Right kidney (tissue), 9 donors: ENCODE measurements around the gene ADCYAP1R1.

Source experiments
- DNase-seq: peaks from one replicate; pipeline ENCODE4 v3.0.0-alpha.2; 2016
- long read RNA-seq, 8 donors: transcript quantifications; one replicate each; lab custom pipeline, GENCODE V29; 2026

The ADCYAP1R1 gene
- long read RNA-seq, donor 1, result 0 reads
- long read RNA-seq, donor 2, result 0 reads
- long read RNA-seq, donor 3, result 0 reads
- long read RNA-seq, donor 4, result 0 reads
- long read RNA-seq, donor 5, result 0 reads
- long read RNA-seq, donor 6, result 0 reads
- long read RNA-seq, donor 7, result 0 reads
- long read RNA-seq, donor 8, result 0 reads

DNA sequence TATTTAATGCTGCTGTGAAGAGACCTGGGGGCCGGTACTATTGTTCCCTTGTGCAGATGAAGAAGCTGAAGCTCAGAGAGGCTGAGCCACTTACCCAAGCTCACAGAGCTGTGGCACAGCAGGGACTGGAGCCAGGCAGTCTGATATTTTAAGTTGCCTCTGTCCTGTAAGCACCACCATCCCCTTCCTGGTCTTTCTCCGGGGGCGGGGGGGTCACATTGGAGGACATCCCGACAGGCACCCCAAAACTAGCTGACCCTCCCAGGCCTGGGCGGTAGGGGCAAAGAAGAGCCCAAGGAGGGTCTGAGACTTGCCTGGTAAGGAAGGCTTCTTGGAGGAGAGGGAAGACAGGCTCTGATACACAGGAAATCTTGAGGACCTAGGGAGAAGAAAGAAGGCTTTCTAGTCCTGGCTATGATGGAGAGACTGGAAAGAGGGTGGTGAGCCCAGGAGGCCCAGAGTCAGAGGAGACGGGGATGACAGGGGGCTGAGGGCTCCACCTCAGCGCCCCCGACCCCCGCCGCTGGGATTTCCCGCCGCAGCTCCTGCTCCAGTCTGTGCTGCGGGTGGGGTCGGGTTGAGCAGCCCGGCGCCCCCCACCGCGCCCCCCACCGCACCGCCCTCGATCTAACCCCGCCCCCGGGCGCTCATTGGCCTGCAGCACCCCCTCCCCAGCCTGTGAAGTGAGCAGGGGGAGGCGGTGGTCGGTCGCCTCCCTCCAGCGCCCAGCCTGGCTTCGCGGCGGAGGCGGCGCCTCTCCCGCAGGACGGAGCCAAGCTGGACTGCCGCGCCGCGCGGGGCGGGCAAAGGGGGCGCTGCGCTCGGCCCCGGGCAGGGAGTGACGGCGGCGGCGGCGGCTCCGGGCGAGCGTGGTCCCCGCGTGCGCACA lies at the start of gene ADCYAP1R1:
Gene ADCYAP1R1 (plus strand): TSS at position 711 of the 889 bp plus-strand sequence. CDS start 10,957 bp downstream, outside the sequence.
- peak; percentile 35 for DNase-seq

DNA sequence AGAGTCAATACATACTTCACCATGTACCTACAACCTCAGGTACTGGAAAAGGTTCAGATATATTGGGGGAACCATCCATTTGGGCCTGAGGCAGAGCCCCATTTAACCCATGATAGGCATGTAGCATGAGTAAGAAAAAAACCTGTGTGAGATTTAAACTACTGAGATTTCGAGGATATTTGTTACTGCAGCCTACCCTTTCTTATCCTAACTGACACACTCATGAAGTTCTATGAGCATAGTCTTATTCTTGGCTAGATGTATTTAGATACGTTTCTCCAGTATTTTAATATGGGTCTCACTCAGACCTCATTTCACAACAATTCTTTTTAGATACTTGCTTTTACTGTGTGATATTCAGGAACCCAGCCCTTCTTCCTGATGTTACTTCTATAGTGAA lies 49.0 kb upstream of the ADCYAP1R1 start:
- no peak for DNase-seq

DNA sequence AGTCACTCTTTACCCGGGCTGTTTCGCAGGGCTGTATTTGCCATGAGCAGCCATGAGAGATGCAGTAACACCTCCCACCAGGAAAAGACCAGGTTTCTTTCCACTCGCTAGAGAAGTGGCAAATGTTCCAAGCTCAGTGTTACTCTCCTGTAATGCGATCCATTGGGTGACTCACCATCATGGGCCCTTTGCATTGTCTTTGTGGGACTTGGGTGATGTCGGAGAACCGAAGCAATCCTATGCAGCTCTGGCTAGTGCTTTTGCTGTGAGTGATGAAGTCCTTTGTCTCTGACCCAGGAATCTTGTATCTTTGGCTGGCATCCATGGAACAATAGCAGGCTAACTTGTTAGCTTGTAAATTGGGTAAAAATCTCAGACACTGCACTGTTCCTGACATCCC lies 48.4 kb upstream of the ADCYAP1R1 start:
- DNase-seq, result no peak

DNA sequence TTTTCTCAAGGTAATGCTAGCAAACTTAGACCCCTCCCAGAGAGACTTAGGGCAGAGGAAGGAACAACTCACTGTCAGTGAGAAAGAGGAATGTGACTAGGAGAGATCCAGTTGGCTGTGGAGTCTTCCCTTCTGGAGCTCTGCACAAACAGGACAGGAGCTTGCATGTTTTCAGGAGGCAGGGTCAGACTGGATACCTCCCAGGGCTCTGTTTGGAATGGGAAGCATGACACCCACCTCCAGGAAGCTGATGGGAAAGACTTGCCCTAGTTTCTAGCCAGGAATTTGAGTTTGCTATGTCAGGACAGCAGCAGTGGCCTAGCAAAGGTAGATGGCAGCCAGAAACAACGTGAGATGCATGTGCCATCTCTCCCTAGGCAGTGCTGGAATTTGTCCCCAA lies 47.7 kb upstream of the ADCYAP1R1 start:
- DNase-seq, result no peak

DNA sequence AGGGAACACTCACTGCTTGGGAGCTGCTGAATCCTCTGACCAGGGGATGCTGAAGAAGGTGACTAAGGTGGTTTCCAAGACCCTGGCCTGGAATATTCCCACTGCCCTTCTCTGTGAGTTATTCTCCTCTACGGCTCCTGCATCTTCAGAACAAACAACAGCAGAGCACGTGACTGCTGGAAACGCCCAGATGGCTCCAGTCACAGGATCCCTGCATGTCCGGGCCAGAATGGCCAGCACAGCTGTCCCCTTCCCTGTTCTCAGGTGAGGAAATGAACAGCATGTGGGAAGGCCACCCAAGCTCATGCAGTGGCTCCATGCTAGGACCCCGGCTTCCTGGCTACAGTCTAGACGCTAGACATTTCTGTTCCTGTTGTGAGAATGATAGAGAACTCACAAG lies 45.3 kb upstream of the ADCYAP1R1 start:
- DNase-seq, result no peak

DNA sequence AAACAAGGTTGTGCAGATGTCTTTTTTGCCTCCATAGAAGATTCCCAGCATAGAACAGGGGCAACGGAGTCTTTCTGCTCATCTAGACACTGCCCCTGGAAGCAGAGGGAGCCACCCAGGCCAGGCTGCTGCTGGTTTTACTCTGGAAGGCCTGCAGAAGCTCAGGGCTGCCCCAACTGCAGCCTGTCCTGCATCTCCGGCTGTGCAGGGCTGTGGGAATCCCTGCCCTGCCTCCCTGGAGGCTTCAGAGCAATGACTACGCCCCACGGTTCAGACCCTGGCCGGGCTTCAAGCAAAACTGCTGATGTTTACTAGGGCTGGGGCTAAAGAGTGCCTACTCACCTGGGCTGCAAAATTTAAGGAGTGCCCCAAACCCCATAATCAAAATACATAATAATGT lies 44.5 kb upstream of the ADCYAP1R1 start:
- no peak for DNase-seq

DNA sequence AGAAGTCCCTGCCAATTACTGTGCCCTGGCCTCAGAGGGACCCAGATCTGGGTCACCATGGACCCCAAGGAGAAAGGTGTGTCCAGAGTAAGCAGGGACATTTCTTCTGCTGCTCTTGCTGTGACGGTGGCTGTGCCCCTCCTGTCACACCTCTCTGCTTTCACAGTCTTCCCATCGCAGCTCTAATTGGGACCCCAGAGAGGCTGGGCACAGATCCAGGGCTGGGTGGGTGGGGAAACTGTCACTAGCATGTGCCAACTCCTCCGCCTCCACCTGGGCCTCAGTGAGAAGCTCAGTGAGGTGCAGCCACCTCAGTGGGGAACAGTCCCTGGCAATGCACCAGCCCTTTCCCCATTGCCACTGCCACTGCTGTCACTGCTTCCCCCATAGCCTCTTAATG lies 37.3 kb upstream of the ADCYAP1R1 start:
- DNase-seq, result no peak

DNA sequence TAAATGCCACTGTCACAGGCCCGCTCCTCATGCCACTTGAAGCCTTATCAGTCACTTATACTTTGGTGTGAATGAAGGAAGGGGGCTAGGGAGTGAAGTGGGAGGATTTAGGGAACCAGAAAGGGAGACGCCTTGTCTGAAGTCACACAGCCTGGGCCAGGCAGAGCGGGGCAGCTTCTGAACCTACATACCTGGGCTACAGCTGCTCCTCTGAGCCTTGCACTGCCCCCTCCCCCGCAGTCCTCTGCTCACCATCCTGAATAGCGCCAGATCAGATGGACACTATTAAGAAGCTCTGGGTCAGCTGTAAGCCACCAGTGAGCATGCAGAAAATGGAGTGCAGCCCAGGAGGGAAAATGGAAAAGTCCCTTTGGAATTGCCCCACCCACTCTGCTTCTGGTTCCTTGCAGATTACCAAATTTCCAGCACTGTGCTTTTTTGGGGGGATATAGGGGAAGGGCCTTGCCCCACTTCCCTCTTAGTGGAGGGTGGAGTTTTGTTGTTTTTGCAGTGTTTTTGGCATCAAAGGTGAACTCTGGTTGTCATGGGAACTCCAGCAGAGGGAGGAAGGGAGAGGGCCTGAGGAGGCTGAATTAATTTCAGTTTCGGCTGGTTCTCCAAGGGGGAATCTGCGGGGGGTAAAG lies 35.0 kb upstream of the ADCYAP1R1 start:
- DNase-seq, result no peak

DNA sequence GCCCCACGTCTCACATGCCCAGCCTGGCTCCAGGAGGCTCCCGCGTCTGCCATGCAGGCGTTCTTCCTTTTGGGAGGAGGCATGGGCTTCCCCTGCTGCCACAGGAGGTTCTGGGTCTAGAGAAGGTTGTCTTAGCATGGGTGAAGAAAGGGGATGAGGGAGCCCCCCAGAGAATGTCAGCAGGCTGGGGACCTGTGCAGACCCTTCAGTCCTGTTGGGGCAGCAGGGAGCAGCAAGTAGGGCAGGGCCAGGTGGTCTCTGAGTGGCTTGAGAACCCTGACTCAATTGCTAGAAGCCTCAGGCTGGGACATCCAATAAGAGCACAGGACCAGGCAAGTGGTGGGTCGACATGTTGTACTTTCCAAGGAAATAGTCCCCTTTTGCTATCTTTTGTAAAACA lies 34.4 kb upstream of the ADCYAP1R1 start:
- no peak for DNase-seq

DNA sequence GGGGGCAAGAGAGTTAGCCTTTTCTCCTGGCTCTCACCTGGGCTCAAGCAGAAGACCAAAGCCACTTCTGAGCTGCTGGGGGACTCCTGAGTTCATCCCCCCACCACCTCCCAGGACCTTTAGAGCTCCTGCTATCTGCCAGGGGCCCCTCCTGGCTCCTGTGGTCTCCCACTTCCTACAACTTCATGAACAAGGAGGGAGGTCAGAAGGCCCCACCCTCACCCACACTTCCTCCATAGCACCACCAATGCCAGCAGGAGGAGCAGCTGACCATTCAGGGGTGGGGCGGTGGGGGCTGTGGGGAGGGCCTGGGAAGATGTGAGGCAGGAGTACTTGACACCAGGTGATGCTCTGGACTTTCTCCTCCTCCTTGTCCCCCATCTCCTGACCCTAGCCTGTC lies 32.6 kb upstream of the ADCYAP1R1 start:
- DNase-seq, result no peak

DNA sequence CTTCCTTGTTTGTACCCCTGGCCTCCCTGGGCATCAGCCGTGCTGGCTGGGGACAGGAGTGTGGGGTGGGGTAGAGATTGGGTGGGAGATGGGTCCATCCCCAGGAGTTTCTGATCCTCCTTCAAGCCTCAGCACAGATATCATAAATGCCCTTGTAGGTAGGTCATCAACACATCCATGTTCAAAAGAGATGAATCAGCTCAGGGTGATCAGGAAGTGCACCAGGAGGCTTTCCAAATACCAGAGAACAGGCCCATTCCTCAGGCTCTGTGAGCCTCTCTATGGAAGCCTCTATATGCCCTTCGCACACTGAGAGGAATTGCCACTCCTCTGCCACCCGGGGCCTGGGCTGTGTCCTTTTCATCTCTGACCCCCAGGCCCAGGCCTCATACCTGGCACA lies 31.9 kb upstream of the ADCYAP1R1 start:
- DNase-seq, result no peak

DNA sequence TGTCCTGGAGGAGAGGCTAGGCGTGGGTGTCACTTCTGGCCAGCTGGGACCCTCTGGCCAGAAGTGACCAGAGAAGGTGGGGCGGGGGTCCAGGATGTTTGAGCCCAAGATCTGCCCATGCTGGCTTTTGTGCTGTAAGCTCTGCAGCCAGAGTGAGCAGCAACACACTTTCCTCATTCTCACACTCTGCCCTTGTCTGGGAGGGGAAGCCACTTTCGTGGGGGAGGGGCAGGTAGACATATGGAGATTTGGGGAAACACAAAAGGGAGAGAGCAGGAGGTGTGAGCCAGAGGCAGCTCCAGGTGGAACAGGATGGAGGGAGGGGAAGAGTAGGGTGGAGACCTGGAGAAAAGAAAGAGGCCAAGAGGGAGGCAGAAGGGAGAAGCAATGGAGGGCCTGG lies 31.5 kb upstream of the ADCYAP1R1 start:
- no peak for DNase-seq

DNA sequence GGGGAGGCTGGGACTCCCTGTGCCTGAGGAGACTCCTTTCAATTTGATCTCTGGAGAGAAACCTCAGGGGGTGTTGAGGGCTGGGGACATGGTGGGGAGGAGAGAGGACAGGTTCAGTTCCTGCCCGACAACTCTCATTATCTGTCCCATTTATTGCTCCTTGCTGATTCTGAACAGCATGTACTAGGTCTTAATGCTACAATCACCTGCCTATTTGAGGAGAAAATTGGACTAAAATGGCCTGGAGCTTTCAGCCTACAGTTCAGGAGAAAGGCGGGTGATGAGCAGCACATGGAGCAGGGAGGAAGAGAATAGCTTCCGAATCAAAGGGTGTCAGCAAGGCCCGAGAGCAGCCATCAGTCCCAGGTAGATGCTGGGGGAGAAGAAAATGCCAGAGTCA lies 30.0 kb upstream of the ADCYAP1R1 start:
- no peak for DNase-seq

DNA sequence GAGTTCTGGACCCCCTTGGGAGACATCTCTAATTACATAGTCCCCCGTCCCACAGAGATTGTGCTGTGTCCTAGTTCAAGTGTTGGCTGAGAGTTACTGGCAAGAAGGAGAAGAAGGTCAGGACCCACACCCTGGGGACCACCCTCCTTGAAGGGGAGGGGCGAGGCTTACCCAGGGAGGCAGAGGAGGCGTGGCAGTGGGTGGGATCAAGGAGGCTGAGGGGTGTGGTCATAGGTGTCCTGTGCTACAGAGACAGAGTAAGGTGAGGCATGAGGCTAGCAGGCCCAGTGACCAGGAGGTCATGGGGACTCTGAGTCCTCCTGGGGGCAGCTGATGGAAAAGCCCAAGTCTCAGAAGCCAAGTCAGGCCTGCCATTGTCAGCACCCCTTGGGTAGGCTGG lies 29.4 kb upstream of the ADCYAP1R1 start:
- no peak for DNase-seq

DNA sequence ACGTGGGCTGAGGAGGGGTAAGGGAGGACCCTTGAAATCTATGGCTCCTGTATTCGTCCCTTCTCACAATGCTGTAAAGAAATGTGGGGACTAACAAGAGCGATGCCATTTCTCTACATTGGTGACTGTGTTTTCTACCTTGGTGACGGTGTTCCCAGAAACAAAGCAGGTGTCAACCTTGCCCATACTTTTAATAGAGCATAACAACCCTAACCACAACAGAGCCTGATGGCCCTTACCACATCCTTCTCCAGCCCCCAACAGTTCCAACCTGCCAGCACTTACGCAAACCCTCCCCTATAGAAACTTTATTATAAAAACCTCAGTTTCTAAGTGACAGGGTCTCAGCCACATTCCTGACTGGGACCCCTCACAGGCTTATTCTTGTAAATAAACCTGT lies 28.2 kb upstream of the ADCYAP1R1 start:
- DNase-seq, result no peak

DNA sequence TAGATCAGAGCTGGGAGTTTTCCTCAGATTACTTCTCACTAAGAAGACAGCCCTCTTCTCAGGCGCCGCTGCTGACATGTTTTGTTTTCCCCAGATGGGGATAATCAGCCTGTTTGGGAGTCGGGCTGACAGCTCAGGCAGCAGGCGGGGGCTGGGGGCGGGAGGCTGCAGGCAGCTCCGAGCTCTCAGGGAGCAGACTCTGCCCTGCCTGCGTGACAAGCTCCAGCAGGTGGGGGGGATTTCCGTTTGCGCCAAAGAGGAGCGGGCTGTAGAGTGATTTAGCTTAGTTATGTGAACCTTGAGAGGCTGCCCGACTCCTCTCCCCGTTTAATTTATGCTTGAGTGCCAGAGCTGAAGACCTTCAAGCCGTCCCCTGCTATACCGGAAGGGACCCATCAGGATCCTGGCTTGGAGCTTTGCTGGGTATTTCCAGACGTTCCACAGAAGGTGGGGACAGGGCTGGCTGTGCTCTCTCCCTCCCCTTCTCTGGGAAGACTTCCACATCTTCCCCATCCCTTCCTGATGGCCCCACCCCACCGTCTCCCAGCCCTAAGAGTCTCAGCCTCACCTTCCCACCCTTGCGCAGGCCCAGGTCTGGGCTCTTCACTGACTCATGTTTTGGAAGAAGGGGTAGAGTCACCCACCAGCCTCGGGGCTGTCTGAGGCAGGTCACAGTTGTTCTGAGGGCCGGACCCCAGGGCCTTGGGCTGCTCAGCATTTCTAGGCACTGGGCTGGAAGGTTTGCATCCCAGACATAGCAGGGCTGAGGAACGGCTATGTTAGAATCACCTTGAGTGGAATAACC lies 24.7 kb upstream of the ADCYAP1R1 start:
- DNase-seq, result peak; percentile 61

DNA sequence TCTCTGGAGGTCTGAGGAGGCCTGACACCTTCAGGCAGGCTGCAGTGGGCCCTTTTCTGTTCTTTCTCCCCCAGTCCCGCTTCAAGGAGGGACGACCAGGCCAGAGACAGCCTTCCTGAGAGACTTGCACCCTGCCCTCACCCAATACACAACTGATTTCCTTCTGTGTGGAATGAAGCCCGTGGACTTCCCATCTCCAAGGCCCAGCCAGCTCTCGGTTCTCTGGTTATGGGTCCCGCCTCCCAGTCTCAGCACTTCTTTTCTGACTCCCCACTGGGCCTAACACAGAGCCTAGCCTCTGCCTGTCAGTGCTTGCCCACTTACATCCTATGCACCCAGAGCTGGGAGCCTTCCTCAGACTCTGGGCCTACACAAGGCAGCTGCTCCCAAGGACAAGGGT lies 24.1 kb upstream of the ADCYAP1R1 start:
- DNase-seq, result no peak

DNA sequence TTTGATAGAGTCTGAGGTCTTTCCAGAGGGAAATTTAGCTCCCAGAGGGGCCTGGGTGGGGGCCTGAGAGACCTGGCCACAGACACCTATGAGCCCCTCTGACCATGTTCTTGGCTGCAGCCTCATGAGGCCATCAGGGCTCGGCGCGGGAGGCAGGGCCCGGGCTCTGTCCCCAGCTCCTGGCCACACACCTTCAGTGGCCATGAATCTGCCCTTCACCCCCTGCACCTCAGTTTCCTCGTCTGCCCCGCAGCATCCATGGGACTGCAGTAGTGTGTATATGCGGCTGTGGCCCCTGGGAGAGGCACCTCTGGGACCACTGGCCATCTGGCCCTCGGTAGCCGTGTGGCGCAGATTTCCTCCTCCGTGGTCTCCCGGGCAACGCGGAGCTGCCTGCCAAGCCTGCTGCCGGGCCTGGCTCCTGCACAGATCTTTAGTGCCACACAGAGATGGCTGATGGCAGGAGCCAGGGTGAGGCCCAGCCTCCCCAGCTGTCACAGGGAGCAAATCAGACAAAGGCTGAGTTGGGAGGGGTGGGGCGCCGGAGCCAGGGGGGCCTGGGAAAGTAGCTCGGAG lies 23.6 kb upstream of the ADCYAP1R1 start:
- no peak for DNase-seq

DNA sequence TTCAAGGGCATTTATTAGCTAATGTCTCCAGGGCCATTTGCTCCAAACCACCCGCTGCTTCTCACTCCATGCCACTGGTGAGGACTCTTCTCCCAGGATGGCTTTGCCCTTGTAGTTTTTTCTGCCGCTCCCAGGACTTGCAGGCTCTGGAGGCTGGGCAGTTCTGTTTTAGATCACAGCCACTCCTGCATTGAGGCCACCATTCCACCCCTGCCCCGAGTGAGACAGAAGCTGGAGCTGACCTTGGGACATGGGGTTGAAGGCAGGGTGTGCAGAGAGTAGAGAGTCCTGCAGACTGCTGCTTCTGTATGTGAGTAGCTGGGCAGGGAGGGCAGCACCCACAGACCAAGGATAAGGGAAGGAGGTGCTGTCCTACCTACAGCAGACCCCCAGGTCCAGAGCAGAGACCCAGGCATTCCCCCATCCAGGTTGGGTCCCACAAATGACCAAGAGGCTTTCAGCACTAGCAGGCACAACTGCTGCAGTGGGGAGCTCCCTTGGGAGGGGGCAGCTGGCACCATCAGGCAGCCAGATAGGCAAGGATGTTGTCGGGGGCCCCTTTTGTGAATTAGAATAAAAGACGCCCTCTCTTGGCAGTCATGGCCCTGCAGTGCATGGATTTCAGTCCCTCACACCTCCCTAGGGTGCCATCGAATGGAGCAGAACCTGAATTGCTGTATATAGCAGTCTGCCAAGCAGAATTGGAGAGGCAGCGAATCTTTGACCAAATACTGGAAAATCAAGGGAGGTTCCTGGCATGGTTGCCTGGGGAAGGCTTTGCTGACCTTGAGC lies 22.7 kb upstream of the ADCYAP1R1 start:
- no peak for DNase-seq

DNA sequence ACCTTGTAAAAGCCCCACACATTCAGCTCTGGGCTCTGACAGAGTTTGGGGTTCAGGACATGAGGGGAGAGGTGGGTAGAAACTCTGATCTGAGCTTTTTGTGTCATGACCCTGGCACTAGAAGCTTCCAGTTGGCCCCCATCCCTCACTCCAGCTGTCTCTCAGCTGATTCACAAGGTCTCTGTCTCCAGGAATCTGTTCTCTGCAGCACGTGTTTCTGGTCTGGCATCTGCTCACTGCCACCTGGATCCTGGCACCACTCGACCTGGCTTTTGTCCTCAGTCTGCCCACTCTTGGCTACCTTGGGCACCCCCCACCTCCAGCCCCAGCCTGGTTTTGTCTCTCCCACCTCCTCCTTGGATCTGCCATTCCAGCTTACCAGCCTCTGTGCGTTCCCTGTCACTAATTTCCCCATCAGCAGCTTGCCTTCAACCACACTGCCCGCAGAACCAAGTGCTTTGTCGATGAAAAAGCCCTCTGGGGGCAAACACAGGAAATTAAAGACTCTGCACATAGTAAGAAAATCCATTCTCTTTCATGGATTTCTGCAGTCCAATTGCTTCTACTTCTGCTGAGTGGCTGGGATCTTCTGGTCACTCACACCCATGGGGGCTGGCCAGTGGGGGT lies 18.3 kb upstream of the ADCYAP1R1 start:
- no peak for DNase-seq

DNA sequence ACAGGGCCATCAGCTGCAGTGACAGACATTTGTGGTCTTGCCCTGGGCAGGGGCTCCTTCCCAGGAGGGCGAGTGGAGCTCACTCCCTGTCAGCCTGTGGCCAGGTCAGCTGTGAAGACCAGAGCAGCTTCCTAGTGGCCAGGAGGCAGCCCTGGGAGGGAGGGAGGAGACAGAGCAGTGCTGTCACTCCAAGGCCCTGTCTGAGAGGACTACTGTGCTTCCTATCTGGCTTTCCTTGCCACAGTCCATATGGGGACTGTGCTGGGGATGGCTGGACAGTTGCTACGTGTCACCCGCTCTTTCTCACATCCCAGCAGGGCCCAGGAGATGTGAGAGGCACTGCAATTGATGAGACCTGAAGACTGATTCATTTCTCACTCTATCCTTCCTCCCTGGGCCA lies 15.2 kb upstream of the ADCYAP1R1 start:
- DNase-seq, result no peak
